CD4-positive, alpha-beta memory T cell (primary cell): ENCODE results near the gene GRIP1. TPM values are rescaled to one million over a fixed set of nuclear protein-coding genes. Genes with fewer than 3 reads are reported as not detected.

Experiments
- CTCF ChIA-PET: fragments of 350-600 bp; sonication (Branson Sonifier 250); formaldehyde crosslinking; loops from one replicate; lab custom pipeline; 2021; ENCODE audit warnings: inconsistent platforms; ENCODE audit not compliant: partially characterized antibody; lab: Charles Lee
- POLR2A ChIA-PET: fragments of 350-600 bp; sonication (Branson Sonifier 250); formaldehyde crosslinking; loops from one replicate; lab custom pipeline; 2021; ENCODE audit not compliant: partially characterized antibody; lab: Charles Lee
- DNase-seq, 5 donors: peaks; one replicate each; pipeline versions ENCODE4 v3.0.0 to v3.0.0-alpha.2; 2020 to 2022; ENCODE audit warnings: mixed read lengths in 1 of 5
- H3K27ac ChIP-seq: one replicate; pipeline ENCODE4 v1.7.0; 2013; ENCODE audit warnings: low read depth, low read length
- H3K27me3 ChIP-seq: 2 replicates; pipeline ENCODE4 v1.7.0; 2013; ENCODE audit warnings: mild to moderate bottlenecking, low read length, moderate library complexity; ENCODE audit not compliant: insufficient read depth
- H3K36me3 ChIP-seq: 2 replicates; pipeline ENCODE4 v1.7.0; 2013; ENCODE audit warnings: mild to moderate bottlenecking, low read length, moderate library complexity; ENCODE audit not compliant: insufficient read depth
- H3K4me1 ChIP-seq: 2 replicates; pipeline ENCODE4 v1.7.0; 2013; ENCODE audit warnings: mild to moderate bottlenecking, low read length, moderate library complexity; ENCODE audit not compliant: insufficient read depth
- H3K4me3 ChIP-seq, 2 donors: one replicate each; pipeline ENCODE4 v1.7.0; 2013; ENCODE audit warnings: low read length in 2 of 2, mild to moderate bottlenecking in 1 of 2
- H3K9me3 ChIP-seq, 2 donors: one replicate each; pipeline ENCODE4 v1.7.0; 2013; ENCODE audit warnings: low read length in 2 of 2, control low read depth in 1 of 2; ENCODE audit not compliant: control insufficient read depth in 1 of 2
- H3K27ac Mint-ChIP-seq, 7 donors: one replicate each; pipeline ENCODE4 v1.8.0; 2020 to 2021; ENCODE audit warnings: mixed read lengths in 7 of 7, mild to moderate bottlenecking in 6 of 7, inconsistent platforms in 3 of 7, moderate library complexity in 3 of 7
- H3K27me3 Mint-ChIP-seq, 2 donors: one replicate each; pipeline ENCODE4 v1.8.0; 2020 to 2021; ENCODE audit warnings: mixed read lengths in 2 of 2
- H3K36me3 Mint-ChIP-seq, 2 donors: one replicate each; pipeline ENCODE4 v1.8.0; 2020 to 2021; ENCODE audit warnings: mixed read lengths in 2 of 2, inconsistent platforms in 1 of 2, mild to moderate bottlenecking in 1 of 2
- H3K4me1 Mint-ChIP-seq, 4 donors: one replicate each; pipeline ENCODE4 v1.8.0; 2020 to 2021; ENCODE audit warnings: mixed read lengths in 4 of 4, mild to moderate bottlenecking in 1 of 4
- H3K4me3 Mint-ChIP-seq, 8 donors: one replicate each; pipeline ENCODE4 v1.8.0; 2020 to 2021; ENCODE audit warnings: mixed read lengths in 8 of 8, mild to moderate bottlenecking in 7 of 8, moderate library complexity in 6 of 8, inconsistent platforms in 3 of 8
- H3K9me3 Mint-ChIP-seq, 8 donors: one replicate each; pipeline ENCODE4 v1.8.0; 2020 to 2021; ENCODE audit warnings: mixed read lengths in 8 of 8, mild to moderate bottlenecking in 5 of 8, inconsistent platforms in 3 of 8, moderate library complexity in 1 of 8
- intact Hi-C: fragments of 100-400 bp; cut with micrococcal nuclease; formaldehyde crosslinking; loops from one replicate; pipeline ENCODE4 v1.15.1; 2023
- polyA plus RNA-seq, 2 donors: library from polyadenylated mRNA; unstranded; fragments of 300-500 nt; fragmentation: Illumina TruSeq; gene quantifications; one replicate each; pipeline ENCODE4 v1.2.3, GENCODE V29; 2021
- total RNA-seq, 2 experiments: library from RNA; stranded (reverse); gene quantifications; one replicate each; pipeline ENCODE4 v1.2.3, GENCODE V29; 2021

Gene GRIP1
- total and polyA plus RNA-seq, 4 experiments from 2014 or later: 0.52 to 3.3 (median 1.5) TPM

- no peaks in the 10 kb centered on the region for H3K9me3 ChIP-seq
- no peaks in the 10 kb centered on the region for H3K27me3 ChIP-seq
- no peak overlapping the region for H3K27ac Mint-ChIP-seq
- no peaks in the 10 kb centered on the region for H3K36me3 Mint-ChIP-seq
- peaks cover 3 to 4% of the 10 kb centered on the region in 2 donors for H3K27me3 Mint-ChIP-seq
- no peak for DNase-seq
- no peak overlapping the region for H3K4me3 ChIP-seq
- POLR2A ChIA-PET: no interaction called here
- CTCF ChIA-PET: no interaction called here
- intact Hi-C loops: no loop called here
- H3K36me3 ChIP-seq: no peaks in the 10 kb centered on the region
- peaks cover 7 to 27% (median 13%) of the 10 kb centered on the region in 8 donors for H3K9me3 Mint-ChIP-seq
- H3K4me1 ChIP-seq: no peaks in the 10 kb centered on the region
- H3K27ac ChIP-seq: no peak overlapping the region
- no peak overlapping the region for H3K4me3 Mint-ChIP-seq
- H3K4me1 Mint-ChIP-seq: no peaks in the 10 kb centered on the region
These were observed 255.6 kb downstream of the GRIP1 start for GRCh38 chr12:66423266-66423665.

- Histone ChIP-seq H3K27me3 (no peaks in the 10 kb centered on the region), H3K27ac (no peak overlapping the region), H3K4me3 (no peak overlapping the region), H3K9me3 (no peaks in the 10 kb centered on the region), H3K36me3 (no peaks in the 10 kb centered on the region), H3K4me1 (no peaks in the 10 kb centered on the region)
- POLR2A ChIA-PET: no interaction called here
- Mint-ChIP-seq H3K27me3 (peaks cover 5 to 14% of the 10 kb centered on the region in 2 donors), H3K9me3 (peaks cover 0 to 4% (median 3%) of the 10 kb centered on the region in 8 donors), H3K4me1 (no peaks in the 10 kb centered on the region), H3K36me3 (no peaks in the 10 kb centered on the region), H3K4me3 (no peak overlapping the region), H3K27ac (no peak overlapping the region)
- DNase-seq: no peak
- intact Hi-C loops: no loop called here
- CTCF ChIA-PET: interaction anchor here (1.3 to 23.1 kb wide), 2 partner anchors 10 to 145 kb away, joined by 3 to 445 read pairs; no protein-coding TSS in a partner anchor
These were observed 260.0 kb downstream of the GRIP1 start for GRCh38 chr12:66418908-66419307.

GRCh38 chr12:66417217-66417616, 261.7 kb downstream of the GRIP1 start:
- no peaks in the 10 kb centered on the region for H3K36me3 Mint-ChIP-seq
- intact Hi-C loops: no loop called here
- H3K4me1 Mint-ChIP-seq: no peaks in the 10 kb centered on the region
- no peak overlapping the region for H3K4me3 Mint-ChIP-seq
- ChIA-PET CTCF (interaction anchor here (1.4 to 23.1 kb wide), 2 partner anchors 143 to 170 kb away, joined by 3 to 445 read pairs; no protein-coding TSS in a partner anchor), POLR2A (no interaction called here)
- H3K4me3 ChIP-seq: no peak overlapping the region
- H3K27me3 ChIP-seq: no peaks in the 10 kb centered on the region
- no peaks in the 10 kb centered on the region for H3K9me3 ChIP-seq
- H3K27me3 Mint-ChIP-seq: peaks cover 11 to 28% of the 10 kb centered on the region in 2 donors
- no peaks in the 10 kb centered on the region for H3K4me1 ChIP-seq
- H3K36me3 ChIP-seq: no peaks in the 10 kb centered on the region
- H3K9me3 Mint-ChIP-seq: peaks cover 0 to 13% (median 3%) of the 10 kb centered on the region in 8 donors
- H3K27ac ChIP-seq: no peak overlapping the region
- H3K27ac Mint-ChIP-seq: no peak overlapping the region
- DNase-seq: no peak

GRCh38 chr12:66409195-66409871, 269.5 kb downstream of the GRIP1 start:
- ChIA-PET CTCF (interaction anchor here (0.6 to 23.1 kb wide), 21 partner anchors 9 to 279 kb away, joined by 3 to 445 read pairs (median 3); partner anchors contain the start of gene LLPH), POLR2A (interaction anchor here (0.9 to 1.3 kb wide), 3 partner anchors 130 to 139 kb away, joined by 3 to 7 read pairs (median 4); no protein-coding TSS in a partner anchor)
- H3K4me3 ChIP-seq: no peak overlapping the region
- no peak overlapping the region for H3K27ac ChIP-seq
- no peaks in the 10 kb centered on the region for H3K9me3 ChIP-seq
- no peaks in the 10 kb centered on the region for H3K36me3 Mint-ChIP-seq
- peaks cover 0 to 4% (median 2%) of the 10 kb centered on the region in 4 donors for H3K4me1 Mint-ChIP-seq
- H3K9me3 Mint-ChIP-seq: peaks cover 0 to 17% (median 2%) of the 10 kb centered on the region in 8 donors
- no peaks in the 10 kb centered on the region for H3K36me3 ChIP-seq
- no peak overlapping the region for H3K4me3 Mint-ChIP-seq
- intact Hi-C loops: loop anchor here (1.0 to 10.0 kb wide), 5 partner anchors 130 to 852 kb away; no protein-coding TSS in a partner anchor
- H3K27ac Mint-ChIP-seq: no peak overlapping the region
- peak in 4 of 5 donors; percentile 51 to 57 (median 54) for DNase-seq
- no peaks in the 10 kb centered on the region for H3K27me3 ChIP-seq
- no peaks in the 10 kb centered on the region for H3K4me1 ChIP-seq
- H3K27me3 Mint-ChIP-seq: peaks cover 19 to 33% of the 10 kb centered on the region in 2 donors

- Histone ChIP-seq H3K4me1 (no peaks in the 10 kb centered on the region), H3K9me3 (no peaks in the 10 kb centered on the region), H3K27me3 (no peaks in the 10 kb centered on the region), H3K36me3 (no peaks in the 10 kb centered on the region), H3K4me3 (no peak overlapping the region), H3K27ac (no peak overlapping the region)
- peaks cover 2 to 4% of the 10 kb centered on the region in 2 donors for H3K27me3 Mint-ChIP-seq
- H3K9me3 Mint-ChIP-seq: no peaks in the 10 kb centered on the region
- CTCF ChIA-PET: interaction anchor here (23.1 kb wide), 1 partner anchor 131 kb away, joined by 445 read pairs; no protein-coding TSS in a partner anchor
- H3K4me3 Mint-ChIP-seq: no peak overlapping the region
- H3K27ac Mint-ChIP-seq: no peak overlapping the region
- H3K36me3 Mint-ChIP-seq: no peaks in the 10 kb centered on the region
- H3K4me1 Mint-ChIP-seq: peaks cover 0 to 4% (median 2%) of the 10 kb centered on the region in 4 donors
- POLR2A ChIA-PET: interaction anchor here (0.7 kb wide), 1 partner anchor 133 kb away, joined by 3 read pairs; no protein-coding TSS in a partner anchor
- intact Hi-C loops: loop anchor here (5.0 to 10.0 kb wide), 2 partner anchors 261 to 848 kb away; no protein-coding TSS in a partner anchor
- DNase-seq: no peak
These were observed 273.5 kb downstream of the GRIP1 start for GRCh38 chr12:66405395-66405794.

- H3K36me3 ChIP-seq: no peaks in the 10 kb centered on the region
- DNase-seq: no peak
- POLR2A ChIA-PET: no interaction called here
These were observed 275.1 kb downstream of the GRIP1 start for GRCh38 chr12:66403746-66404145.

GRCh38 chr12:66399911-66400306, 279.0 kb downstream of the GRIP1 start:
- no peak overlapping the region for H3K27ac Mint-ChIP-seq
- Histone ChIP-seq H3K4me1 (peaks cover 1% of the 10 kb centered on the region), H3K36me3 (no peaks in the 10 kb centered on the region), H3K27ac (no peak overlapping the region), H3K9me3 (no peaks in the 10 kb centered on the region), H3K27me3 (no peaks in the 10 kb centered on the region), H3K4me3 (no peak overlapping the region)
- intact Hi-C loops: loop anchor here (10.0 kb wide), 1 partner anchor 255 kb away; no protein-coding TSS in a partner anchor
- H3K9me3 Mint-ChIP-seq: no peaks in the 10 kb centered on the region
- POLR2A ChIA-PET: no interaction called here
- no peak for DNase-seq
- peaks cover 0 to 6% of the 10 kb centered on the region in 2 donors for H3K27me3 Mint-ChIP-seq
- CTCF ChIA-PET: interaction anchor here (1.7 to 23.1 kb wide), 2 partner anchors 9 to 126 kb away, joined by 5 to 445 read pairs; no protein-coding TSS in a partner anchor
- H3K4me1 Mint-ChIP-seq: peaks cover 0 to 14% (median 1%) of the 10 kb centered on the region in 4 donors
- no peaks in the 10 kb centered on the region for H3K36me3 Mint-ChIP-seq
- H3K4me3 Mint-ChIP-seq: no peak overlapping the region

More at GRCh38 chr12:66403746-66404145, 275.1 kb downstream of the GRIP1 start:
- H3K9me3 Mint-ChIP-seq: no peaks in the 10 kb centered on the region
- H3K4me1 Mint-ChIP-seq: no peaks in the 10 kb centered on the region
- CTCF ChIA-PET: interaction anchor here (23.1 kb wide), 1 partner anchor 130 kb away, joined by 445 read pairs; no protein-coding TSS in a partner anchor
- H3K27me3 Mint-ChIP-seq: no peaks in the 10 kb centered on the region
- Histone ChIP-seq H3K4me1 (no peaks in the 10 kb centered on the region), H3K27me3 (no peaks in the 10 kb centered on the region), H3K4me3 (no peak overlapping the region), H3K27ac (no peak overlapping the region), H3K9me3 (no peaks in the 10 kb centered on the region)
- no peak overlapping the region for H3K27ac Mint-ChIP-seq
- H3K36me3 Mint-ChIP-seq: no peaks in the 10 kb centered on the region
- intact Hi-C loops: loop anchor here (10.0 kb wide), 1 partner anchor 259 kb away; no protein-coding TSS in a partner anchor
- H3K4me3 Mint-ChIP-seq: no peak overlapping the region
